SK-N-SH treated with all-trans-retinoic acid at 6 μM for 48 hours (cell line): ENCODE data around the gene PDE6A.

Experiments used
- ATAC-seq: fragments of 200-7000 bp; cut with Tn5 transposase; 3 replicates; pipeline ENCODE4 v1.9.1; 2020; ENCODE audit warnings: mild to moderate bottlenecking, moderate library complexity
- ARNTL ChIP-seq: fragments of 450-650 bp; formaldehyde crosslinking; IDR thresholded peaks from 2 replicates; pipeline ENCODE4 v1.5.0; 2020; ENCODE audit warnings: low read depth, mild to moderate bottlenecking, moderate library complexity, borderline replicate concordance
- ESRRG ChIP-seq: fragments of 250-450 bp; sonication (Bioruptor Pico); IDR thresholded peaks from 2 replicates; pipeline ENCODE4 v1.6.1; 2021; ENCODE audit warnings: mild to moderate bottlenecking
- GLIS3 ChIP-seq: fragments of 250-450 bp; sonication (Bioruptor Pico); IDR thresholded peaks from 2 replicates; pipeline ENCODE4 v1.5.0; 2020; ENCODE audit warnings: mild to moderate bottlenecking, moderate library complexity
- ISL1 ChIP-seq: fragments of 250-450 bp; sonication (Bioruptor Pico); IDR thresholded peaks from 2 replicates; pipeline ENCODE4 v2.1.2; 2022; ENCODE audit warnings: mild to moderate bottlenecking, moderate library complexity
- OSR1 ChIP-seq: fragments of 250-450 bp; sonication (Bioruptor Pico); IDR thresholded peaks from 2 replicates; pipeline ENCODE4 v1.8.0; 2022; ENCODE audit warnings: moderate library complexity, mild to moderate bottlenecking, inconsistent platforms
- PPARA ChIP-seq: fragments of 250-450 bp; sonication (Bioruptor Pico); IDR thresholded peaks from 2 replicates; pipeline ENCODE4 v1.5.0; 2020; ENCODE audit warnings: mild to moderate bottlenecking, borderline replicate concordance
- RARB ChIP-seq: fragments of 250-450 bp; sonication (Bioruptor Pico); IDR thresholded peaks from 2 replicates; pipeline ENCODE4 v1.8.0; 2021; ENCODE audit warnings: mild to moderate bottlenecking, moderate library complexity
- SNAI2 ChIP-seq: fragments of 250-450 bp; sonication (Bioruptor Pico); IDR thresholded peaks from 2 replicates; pipeline ENCODE4 v1.5.0; 2020; ENCODE audit warnings: mild to moderate bottlenecking, moderate library complexity
- TCF4 ChIP-seq: fragments of 250-450 bp; sonication (Bioruptor Pico); IDR thresholded peaks from 2 replicates; pipeline ENCODE4 v1.8.0; 2021; ENCODE audit warnings: mild to moderate bottlenecking, moderate library complexity, borderline replicate concordance
- TOX ChIP-seq: fragments of 250-450 bp; sonication (Bioruptor Pico); IDR thresholded peaks from 2 replicates; pipeline ENCODE4 v1.8.0; 2021; ENCODE audit warnings: mild to moderate bottlenecking, moderate library complexity, borderline replicate concordance
- ZC3H10 ChIP-seq: fragments of 250-450 bp; sonication (Bioruptor Pico); IDR thresholded peaks from 2 replicates; pipeline ENCODE4 v1.5.1; 2021; ENCODE audit warnings: mild to moderate bottlenecking, moderate library complexity
- ZFP3 ChIP-seq: fragments of 250-450 bp; sonication (Bioruptor Pico); IDR thresholded peaks from 2 replicates; pipeline ENCODE4 v1.5.0; 2020; ENCODE audit warnings: mild to moderate bottlenecking, moderate library complexity
- ZFP30 ChIP-seq: fragments of 450-650 bp; formaldehyde crosslinking; IDR thresholded peaks from 2 replicates; pipeline ENCODE4 v1.5.0; 2022; ENCODE audit warnings: mild to moderate bottlenecking, moderate library complexity
- ZNF565 ChIP-seq: fragments of 450-650 bp; formaldehyde crosslinking; conservative IDR thresholded peaks from 2 replicates; pipeline ENCODE4 v1.5.0; 2020; ENCODE audit warnings: low read depth, mild to moderate bottlenecking, moderate library complexity
- ZNF70 ChIP-seq: fragments of 450-650 bp; formaldehyde crosslinking; IDR thresholded peaks from 2 replicates; pipeline ENCODE4 v1.5.0; 2020; ENCODE audit warnings: mild to moderate bottlenecking, moderate library complexity
- ZNF8 ChIP-seq: fragments of 450-650 bp; formaldehyde crosslinking; IDR thresholded peaks from 2 replicates; pipeline ENCODE4 v1.5.0; 2020; ENCODE audit warnings: mild to moderate bottlenecking, moderate library complexity
- TF ChIP-seq, protein P1 (sequence below): fragments of 250-450 bp; sonication (Bioruptor Pico); IDR thresholded peaks from 2 replicates; pipeline ENCODE4 v1.8.0; 2020; ENCODE audit warnings: mild to moderate bottlenecking, moderate library complexity, borderline replicate concordance
- TF ChIP-seq, protein P2 (sequence below): fragments of 250-450 bp; sonication (Bioruptor Pico); IDR thresholded peaks from 2 replicates; pipeline ENCODE4 v1.5.0; 2020; ENCODE audit warnings: mild to moderate bottlenecking, moderate library complexity
- TF ChIP-seq, protein P3 (sequence below): fragments of 250-450 bp; sonication (Bioruptor Pico); IDR thresholded peaks from 2 replicates; pipeline ENCODE4 v1.5.1; 2020; ENCODE audit warnings: low read depth, mild to moderate bottlenecking, moderate library complexity
- TF ChIP-seq, protein P4 (sequence below): fragments of 250-450 bp; sonication (Bioruptor Pico); IDR thresholded peaks from 2 replicates; pipeline ENCODE4 v1.5.1; 2021; ENCODE audit warnings: mild to moderate bottlenecking, moderate library complexity
- TF ChIP-seq, protein P5 (sequence below): fragments of 250-450 bp; sonication (Bioruptor Pico); IDR thresholded peaks from 2 replicates; pipeline ENCODE4 v1.8.0; 2021; ENCODE audit warnings: low read depth, mild to moderate bottlenecking, moderate library complexity, borderline replicate concordance

PDE6A gene

DNA sequence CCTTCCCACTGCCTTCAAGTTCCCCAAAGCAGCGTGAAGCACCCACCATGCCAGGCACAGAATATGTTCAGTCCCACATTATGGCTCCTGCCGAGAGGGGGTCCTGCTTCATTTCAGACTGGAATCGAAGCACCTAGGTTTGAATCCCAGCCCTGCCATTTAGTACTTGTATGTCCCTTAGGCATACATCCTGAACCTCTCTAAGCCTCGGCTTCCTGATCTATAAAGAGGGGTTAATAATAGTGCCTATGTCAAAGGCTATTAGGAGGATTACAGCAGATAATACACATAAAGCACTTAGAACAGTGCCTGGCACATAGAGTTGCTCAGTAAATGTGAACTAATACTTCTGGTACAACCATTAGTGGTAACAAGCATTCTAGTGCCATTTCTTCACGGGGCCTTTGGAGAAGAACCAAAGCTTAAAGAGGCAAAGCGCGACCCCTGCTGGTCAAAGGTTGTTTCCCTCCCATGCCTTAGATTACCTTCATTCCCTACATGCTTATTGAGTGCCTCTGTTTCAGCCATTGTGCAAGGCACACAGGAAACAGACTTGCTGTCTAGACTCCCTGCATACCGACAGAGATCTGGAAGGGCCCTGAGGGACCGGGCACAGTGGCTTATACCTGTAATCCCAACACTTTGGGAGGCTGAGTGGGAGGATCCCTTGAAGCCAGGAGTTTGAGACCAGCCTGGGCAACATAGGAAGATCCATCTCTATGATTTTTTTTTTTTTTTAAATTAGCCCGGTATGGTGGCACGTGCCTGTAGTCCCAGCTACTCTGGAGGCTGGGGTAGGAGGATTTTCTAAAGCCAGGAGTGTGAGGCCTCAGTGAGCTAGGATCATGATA is 116.2 kb downstream of the PDE6A start:
- TF ChIP-seq OSR1 (CRISPR knock-in tag) = no peak
- no peak for TF ChIP-seq ZNF565 (CRISPR knock-in tag)
- peak; percentile 95 for ATAC-seq

DNA sequence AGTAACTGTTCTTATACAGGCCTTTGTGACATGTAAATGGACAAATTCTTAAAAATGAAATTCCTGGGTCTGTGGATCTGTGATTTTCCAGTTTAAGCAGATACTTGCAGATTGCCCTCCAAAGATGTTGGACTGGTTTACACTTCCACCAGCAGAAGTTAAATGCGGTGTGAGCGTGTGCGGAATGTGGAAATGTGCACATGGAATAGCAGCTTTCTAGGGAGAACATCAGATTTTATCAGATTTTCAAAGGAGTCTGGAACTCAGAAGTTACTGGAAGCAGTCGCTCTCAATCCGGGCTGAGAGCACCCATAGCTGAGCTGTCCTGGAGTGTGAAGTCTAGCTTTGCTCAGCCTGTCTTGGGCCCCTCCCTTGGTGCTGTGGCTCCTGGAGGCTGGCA is 117.0 kb downstream of the PDE6A start:
- TF ChIP-seq OSR1 (CRISPR knock-in tag) (no peak), ZNF565 (CRISPR knock-in tag) (no peak), ESRRG (CRISPR knock-in tag) (no peak), GLIS3 (CRISPR knock-in tag) (no peak), ZFP30 (CRISPR knock-in tag) (no peak), RARB (no peak), TCF4 (CRISPR knock-in tag) (no peak), ARNTL (no peak), ZFP3 (no peak), ZC3H10 (CRISPR knock-in tag) (no peak), TOX (CRISPR knock-in tag) (no peak)
- TF ChIP-seq, protein P1, sequence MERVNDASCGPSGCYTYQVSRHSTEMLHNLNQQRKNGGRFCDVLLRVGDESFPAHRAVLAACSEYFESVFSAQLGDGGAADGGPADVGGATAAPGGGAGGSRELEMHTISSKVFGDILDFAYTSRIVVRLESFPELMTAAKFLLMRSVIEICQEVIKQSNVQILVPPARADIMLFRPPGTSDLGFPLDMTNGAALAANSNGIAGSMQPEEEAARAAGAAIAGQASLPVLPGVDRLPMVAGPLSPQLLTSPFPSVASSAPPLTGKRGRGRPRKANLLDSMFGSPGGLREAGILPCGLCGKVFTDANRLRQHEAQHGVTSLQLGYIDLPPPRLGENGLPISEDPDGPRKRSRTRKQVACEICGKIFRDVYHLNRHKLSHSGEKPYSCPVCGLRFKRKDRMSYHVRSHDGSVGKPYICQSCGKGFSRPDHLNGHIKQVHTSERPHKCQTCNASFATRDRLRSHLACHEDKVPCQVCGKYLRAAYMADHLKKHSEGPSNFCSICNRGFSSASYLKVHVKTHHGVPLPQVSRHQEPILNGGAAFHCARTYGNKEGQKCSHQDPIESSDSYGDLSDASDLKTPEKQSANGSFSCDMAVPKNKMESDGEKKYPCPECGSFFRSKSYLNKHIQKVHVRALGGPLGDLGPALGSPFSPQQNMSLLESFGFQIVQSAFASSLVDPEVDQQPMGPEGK (CRISPR knock-in tag) = no peak
- TF ChIP-seq, protein P2, sequence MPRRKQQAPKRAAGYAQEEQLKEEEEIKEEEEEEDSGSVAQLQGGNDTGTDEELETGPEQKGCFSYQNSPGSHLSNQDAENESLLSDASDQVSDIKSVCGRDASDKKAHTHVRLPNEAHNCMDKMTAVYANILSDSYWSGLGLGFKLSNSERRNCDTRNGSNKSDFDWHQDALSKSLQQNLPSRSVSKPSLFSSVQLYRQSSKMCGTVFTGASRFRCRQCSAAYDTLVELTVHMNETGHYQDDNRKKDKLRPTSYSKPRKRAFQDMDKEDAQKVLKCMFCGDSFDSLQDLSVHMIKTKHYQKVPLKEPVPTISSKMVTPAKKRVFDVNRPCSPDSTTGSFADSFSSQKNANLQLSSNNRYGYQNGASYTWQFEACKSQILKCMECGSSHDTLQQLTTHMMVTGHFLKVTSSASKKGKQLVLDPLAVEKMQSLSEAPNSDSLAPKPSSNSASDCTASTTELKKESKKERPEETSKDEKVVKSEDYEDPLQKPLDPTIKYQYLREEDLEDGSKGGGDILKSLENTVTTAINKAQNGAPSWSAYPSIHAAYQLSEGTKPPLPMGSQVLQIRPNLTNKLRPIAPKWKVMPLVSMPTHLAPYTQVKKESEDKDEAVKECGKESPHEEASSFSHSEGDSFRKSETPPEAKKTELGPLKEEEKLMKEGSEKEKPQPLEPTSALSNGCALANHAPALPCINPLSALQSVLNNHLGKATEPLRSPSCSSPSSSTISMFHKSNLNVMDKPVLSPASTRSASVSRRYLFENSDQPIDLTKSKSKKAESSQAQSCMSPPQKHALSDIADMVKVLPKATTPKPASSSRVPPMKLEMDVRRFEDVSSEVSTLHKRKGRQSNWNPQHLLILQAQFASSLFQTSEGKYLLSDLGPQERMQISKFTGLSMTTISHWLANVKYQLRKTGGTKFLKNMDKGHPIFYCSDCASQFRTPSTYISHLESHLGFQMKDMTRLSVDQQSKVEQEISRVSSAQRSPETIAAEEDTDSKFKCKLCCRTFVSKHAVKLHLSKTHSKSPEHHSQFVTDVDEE = no peak
- TF ChIP-seq, protein P3, sequence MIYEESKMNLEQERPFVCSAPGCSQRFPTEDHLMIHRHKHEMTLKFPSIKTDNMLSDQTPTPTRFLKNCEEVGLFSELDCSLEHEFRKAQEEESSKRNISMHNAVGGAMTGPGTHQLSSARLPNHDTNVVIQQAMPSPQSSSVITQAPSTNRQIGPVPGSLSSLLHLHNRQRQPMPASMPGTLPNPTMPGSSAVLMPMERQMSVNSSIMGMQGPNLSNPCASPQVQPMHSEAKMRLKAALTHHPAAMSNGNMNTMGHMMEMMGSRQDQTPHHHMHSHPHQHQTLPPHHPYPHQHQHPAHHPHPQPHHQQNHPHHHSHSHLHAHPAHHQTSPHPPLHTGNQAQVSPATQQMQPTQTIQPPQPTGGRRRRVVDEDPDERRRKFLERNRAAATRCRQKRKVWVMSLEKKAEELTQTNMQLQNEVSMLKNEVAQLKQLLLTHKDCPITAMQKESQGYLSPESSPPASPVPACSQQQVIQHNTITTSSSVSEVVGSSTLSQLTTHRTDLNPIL = no peak
- TF ChIP-seq, protein P4, sequence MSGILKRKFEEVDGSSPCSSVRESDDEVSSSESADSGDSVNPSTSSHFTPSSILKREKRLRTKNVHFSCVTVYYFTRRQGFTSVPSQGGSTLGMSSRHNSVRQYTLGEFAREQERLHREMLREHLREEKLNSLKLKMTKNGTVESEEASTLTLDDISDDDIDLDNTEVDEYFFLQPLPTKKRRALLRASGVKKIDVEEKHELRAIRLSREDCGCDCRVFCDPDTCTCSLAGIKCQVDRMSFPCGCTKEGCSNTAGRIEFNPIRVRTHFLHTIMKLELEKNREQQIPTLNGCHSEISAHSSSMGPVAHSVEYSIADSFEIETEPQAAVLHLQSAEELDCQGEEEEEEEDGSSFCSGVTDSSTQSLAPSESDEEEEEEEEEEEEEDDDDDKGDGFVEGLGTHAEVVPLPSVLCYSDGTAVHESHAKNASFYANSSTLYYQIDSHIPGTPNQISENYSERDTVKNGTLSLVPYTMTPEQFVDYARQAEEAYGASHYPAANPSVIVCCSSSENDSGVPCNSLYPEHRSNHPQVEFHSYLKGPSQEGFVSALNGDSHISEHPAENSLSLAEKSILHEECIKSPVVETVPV (CRISPR knock-in tag) = no peak
- ATAC-seq = no peak

DNA sequence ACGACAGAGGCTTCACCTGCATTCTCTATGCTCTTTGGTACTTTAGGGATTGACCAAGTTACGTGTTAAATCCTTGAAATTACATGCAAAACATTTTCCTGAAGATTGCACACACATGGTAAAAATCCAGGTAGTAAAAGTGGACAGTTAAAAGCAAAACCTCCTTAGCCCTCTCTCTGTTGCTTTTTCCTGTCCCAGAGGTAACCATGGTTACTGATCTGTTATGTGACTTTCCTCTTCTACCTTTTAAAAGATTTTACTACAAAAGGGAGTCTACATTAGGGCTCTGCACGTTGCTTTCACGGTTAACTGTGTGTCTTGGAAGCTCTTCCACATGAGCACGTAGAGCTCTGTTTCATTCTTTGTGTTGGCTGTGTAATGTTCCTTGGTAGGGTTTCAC is 117.5 kb downstream of the PDE6A start:
- TF ChIP-seq ZNF8 (CRISPR knock-in tag) (no peak), ZFP3 (no peak), ISL1 (no peak), ARNTL (no peak), SNAI2 (CRISPR knock-in tag) (no peak), PPARA (CRISPR knock-in tag) (no peak), ZNF70 (CRISPR knock-in tag) (no peak), OSR1 (CRISPR knock-in tag) (no peak), TCF4 (CRISPR knock-in tag) (no peak), RARB (no peak), ZNF565 (CRISPR knock-in tag) (no peak), TOX (CRISPR knock-in tag) (no peak), GLIS3 (CRISPR knock-in tag) (no peak)
- TF ChIP-seq, protein P5, sequence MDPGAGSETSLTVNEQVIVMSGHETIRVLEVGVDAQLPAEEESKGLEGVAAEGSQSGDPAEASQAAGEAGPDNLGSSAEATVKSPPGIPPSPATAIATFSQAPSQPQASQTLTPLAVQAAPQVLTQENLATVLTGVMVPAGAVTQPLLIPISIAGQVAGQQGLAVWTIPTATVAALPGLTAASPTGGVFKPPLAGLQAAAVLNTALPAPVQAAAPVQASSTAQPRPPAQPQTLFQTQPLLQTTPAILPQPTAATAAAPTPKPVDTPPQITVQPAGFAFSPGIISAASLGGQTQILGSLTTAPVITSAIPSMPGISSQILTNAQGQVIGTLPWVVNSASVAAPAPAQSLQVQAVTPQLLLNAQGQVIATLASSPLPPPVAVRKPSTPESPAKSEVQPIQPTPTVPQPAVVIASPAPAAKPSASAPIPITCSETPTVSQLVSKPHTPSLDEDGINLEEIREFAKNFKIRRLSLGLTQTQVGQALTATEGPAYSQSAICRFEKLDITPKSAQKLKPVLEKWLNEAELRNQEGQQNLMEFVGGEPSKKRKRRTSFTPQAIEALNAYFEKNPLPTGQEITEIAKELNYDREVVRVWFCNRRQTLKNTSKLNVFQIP = no peak
- TF ChIP-seq, protein P3 = no peak
- TF ChIP-seq, protein P1 (CRISPR knock-in tag) = no peak
- ATAC-seq = no peak
